IMR-90 (cell line): Measurements from ENCODE around the gene GLRX5. TPM values are rescaled to one million over a fixed set of nuclear protein-coding genes. Genes with fewer than 3 reads are reported as not detected.

Source experiments
- ATAC-seq: fragments of 200-7000 bp; cut with Tn5 transposase; 2 replicates; pipeline ENCODE4 v1.9.1; 2020; ENCODE audit warnings: low read depth, mild to moderate bottlenecking, moderate library complexity
- BruUV-seq: library from RNA; stranded (reverse); fragments of 400-500 nt; replicated peaks from 2 replicates; lab custom pipeline; 2021; lab: Mats Ljungman, UMichigan
- CTCF ChIA-PET: fragments of 300-600 bp; formaldehyde crosslinking; extraction: SDS; loops from one replicate; lab custom pipeline; 2021; ENCODE audit warnings: antibody characterized with exemption; lab: Yijun Ruan, JAX
- POLR2A ChIA-PET: fragments of 300-600 bp; sonication (Branson Sonifier 250); formaldehyde crosslinking; loops from one replicate; lab custom pipeline; 2022; ENCODE audit warnings: antibody characterized with exemption; ENCODE audit not compliant: unreplicated experiment; lab: Charles Lee
- DNase-seq: peaks from one replicate; pipeline ENCODE4 v3.0.0; 2013
- H2AFZ ChIP-seq: replicated peaks from 2 replicates; pipeline ENCODE3; 2013; ENCODE audit warnings: low read length, mild to moderate bottlenecking; ENCODE audit not compliant: poor library complexity
- H2AK5ac ChIP-seq: 2 replicates; pipeline ENCODE4 v1.6.1; 2013; ENCODE audit warnings: low read depth, low read length, inconsistent platforms
- H2AK9ac ChIP-seq: replicated peaks from 2 replicates; pipeline ENCODE3; 2013; ENCODE audit warnings: mild to moderate bottlenecking, low read depth, low read length, moderate library complexity; ENCODE audit not compliant: poor library complexity
- H2BK120ac ChIP-seq: 2 replicates; pipeline ENCODE4 v1.6.1; 2013; ENCODE audit warnings: low read depth, low read length, inconsistent platforms
- H2BK15ac ChIP-seq: 3 replicates; pipeline ENCODE4 v1.6.1; 2013; ENCODE audit warnings: low read depth, low read length, inconsistent platforms
- H2BK20ac ChIP-seq: 2 replicates; pipeline ENCODE4 v1.6.1; 2013; ENCODE audit warnings: low read depth, mild to moderate bottlenecking, inconsistent platforms, low read length, moderate library complexity
- H2BK5ac ChIP-seq: 2 replicates; pipeline ENCODE4 v1.6.1; 2013; ENCODE audit warnings: mild to moderate bottlenecking, low read depth, low read length, inconsistent platforms; ENCODE audit not compliant: poor library complexity, severe bottlenecking
- H3K14ac ChIP-seq: replicated peaks from 2 replicates; pipeline ENCODE4 v1.6.1; 2013; ENCODE audit warnings: low read depth, low read length, inconsistent platforms
- H3K18ac ChIP-seq: 2 replicates; pipeline ENCODE4 v1.6.1; 2013; ENCODE audit warnings: low read depth, low read length, control low read depth
- H3K23ac ChIP-seq: 2 replicates; pipeline ENCODE4 v1.6.1; 2013; ENCODE audit warnings: low read depth, low read length, inconsistent platforms
- H3K27ac ChIP-seq: 2 replicates; pipeline ENCODE4 v1.5.1; 2013; ENCODE audit warnings: mild to moderate bottlenecking, control low read depth, low read length; ENCODE audit not compliant: insufficient read depth
- H3K27me3 ChIP-seq: 2 replicates; pipeline ENCODE4 v1.6.1; 2013; ENCODE audit warnings: low read length; ENCODE audit not compliant: control insufficient read depth, insufficient read depth
- H3K36me3 ChIP-seq: 2 replicates; pipeline ENCODE4 v1.6.1; 2013; ENCODE audit warnings: low read length, mixed read lengths; ENCODE audit not compliant: control insufficient read depth, insufficient read depth
- H3K4ac ChIP-seq: 2 replicates; pipeline ENCODE4 v1.6.1; 2013; ENCODE audit warnings: low read depth, low read length, inconsistent platforms
- H3K4me1 ChIP-seq: 2 replicates; pipeline ENCODE4 v1.6.1; 2013; ENCODE audit warnings: low read length, mixed read lengths; ENCODE audit not compliant: control insufficient read depth, insufficient read depth
- H3K4me2 ChIP-seq: 2 replicates; pipeline ENCODE4 v1.6.1; 2013; ENCODE audit warnings: low read depth, mild to moderate bottlenecking, control low read depth, low read length, moderate library complexity
- H3K4me3 ChIP-seq: 2 replicates; pipeline ENCODE4 v1.5.1; 2013; ENCODE audit warnings: low read depth, mild to moderate bottlenecking, control low read depth, low read length, moderate library complexity; ENCODE audit not compliant: insufficient read depth
- H3K56ac ChIP-seq: 2 replicates; pipeline ENCODE4 v1.6.1; 2013; ENCODE audit warnings: low read length, inconsistent platforms; ENCODE audit not compliant: insufficient read depth; ENCODE audit errors: extremely low read depth
- H3K79me1 ChIP-seq, 2 experiments: 2 replicates each; pipeline ENCODE4 v1.6.1; 2013; ENCODE audit warnings: low read length in 2 of 2, inconsistent platforms in 1 of 2, low read depth in 1 of 2
- H3K9ac ChIP-seq: 2 replicates; pipeline ENCODE4 v1.6.1; 2013; ENCODE audit warnings: low read depth, low read length, control low read depth
- H3K9me1 ChIP-seq: 2 replicates; pipeline ENCODE4 v1.6.1; 2013; ENCODE audit warnings: low read length, inconsistent platforms; ENCODE audit not compliant: insufficient read depth
- H3K9me3 ChIP-seq: 2 replicates; pipeline ENCODE4 v1.6.1; 2013; ENCODE audit warnings: low read length; ENCODE audit not compliant: control insufficient read depth, insufficient read depth
- H4K20me1 ChIP-seq: 2 replicates; pipeline ENCODE4 v1.6.1; 2013; ENCODE audit warnings: low read length, inconsistent platforms; ENCODE audit not compliant: insufficient read depth
- H4K5ac ChIP-seq: 2 replicates; pipeline ENCODE4 v1.6.1; 2013; ENCODE audit warnings: mild to moderate bottlenecking, low read depth, low read length, control low read depth
- H4K8ac ChIP-seq, 2 experiments: 2 replicates each; pipeline ENCODE4 v1.6.1; 2013; ENCODE audit warnings: low read depth in 2 of 2, low read length in 2 of 2, control low read depth in 1 of 2, inconsistent platforms in 1 of 2
- H4K91ac ChIP-seq: 2 replicates; pipeline ENCODE4 v1.6.1; 2013; ENCODE audit warnings: low read depth, low read length, inconsistent platforms; ENCODE audit not compliant: insufficient read depth
- BHLHE40 ChIP-seq: fragments of 150-350 bp; IDR thresholded peaks from 2 replicates; pipeline ENCODE4 v1.6.1; 2016; ENCODE audit warnings: mild to moderate bottlenecking, low read depth, low read length
- CEBPB ChIP-seq: IDR thresholded peaks from 2 replicates; pipeline ENCODE4 v1.6.1; 2012; ENCODE audit warnings: low read depth, low read length, improper control_type of control experiment
- CHD1 ChIP-seq: IDR thresholded peaks from 2 replicates; pipeline ENCODE4 v1.6.1; 2012; ENCODE audit warnings: low read depth, low read length, improper control_type of control experiment
- CTCF ChIP-seq: conservative IDR thresholded peaks from 2 replicates; pipeline ENCODE4 v1.5.1; 2012; ENCODE audit warnings: mild to moderate bottlenecking, low read depth, low read length, improper control_type of control experiment
- ELK1 ChIP-seq: fragments of 150-350 bp; IDR thresholded peaks from 2 replicates; pipeline ENCODE4 v1.6.1; 2016; ENCODE audit warnings: low read depth, mild to moderate bottlenecking, low read length, moderate library complexity, borderline replicate concordance
- FOS ChIP-seq: fragments of 150-350 bp; IDR thresholded peaks from 2 replicates; pipeline ENCODE4 v1.6.1; 2016; ENCODE audit warnings: low read depth, low read length
- MAFK ChIP-seq: IDR thresholded peaks from 2 replicates; pipeline ENCODE4 v1.6.1; 2012; ENCODE audit warnings: low read depth, low read length, improper control_type of control experiment
- MAZ ChIP-seq: IDR thresholded peaks from 2 replicates; pipeline ENCODE4 v1.6.1; 2012; ENCODE audit warnings: low read depth, mild to moderate bottlenecking, low read length, improper control_type of control experiment, moderate library complexity, borderline replicate concordance
- MXI1 ChIP-seq: IDR thresholded peaks from 2 replicates; pipeline ENCODE4 v1.6.1; 2012; ENCODE audit warnings: low read depth, mild to moderate bottlenecking, low read length, moderate library complexity, borderline replicate concordance
- POLR2A ChIP-seq: IDR thresholded peaks from 2 replicates; pipeline ENCODE4 v1.6.1; 2012; ENCODE audit warnings: mild to moderate bottlenecking, low read depth, low read length
- RAD21 ChIP-seq: IDR thresholded peaks from 2 replicates; pipeline ENCODE4 v1.6.1; 2012; ENCODE audit warnings: low read length, improper control_type of control experiment
- RCOR1 ChIP-seq: IDR thresholded peaks from 2 replicates; pipeline ENCODE4 v1.6.1; 2012; ENCODE audit warnings: mild to moderate bottlenecking, low read length, improper control_type of control experiment; ENCODE audit not compliant: insufficient replicate concordance
- RFX5 ChIP-seq: IDR thresholded peaks from 2 replicates; pipeline ENCODE4 v1.8.0; 2012; ENCODE audit warnings: low read depth, mild to moderate bottlenecking, low read length, moderate library complexity
- SMC3 ChIP-seq: fragments of 150-350 bp; IDR thresholded peaks from 2 replicates; pipeline ENCODE4 v1.6.1; 2016; ENCODE audit warnings: low read depth, mild to moderate bottlenecking, antibody characterized with exemption, low read length, moderate library complexity
- WGBS, 2 experiments: methylation state at CpG; one replicate each; pipeline versions ENCODE4 v1.1.5 to v1.1.7; 2013; ENCODE audit warnings: missing lambda C conversion rate in 2 of 2; ENCODE audit not compliant: insufficient read length in 1 of 2; ENCODE audit errors: extremely low coverage in 2 of 2; 5-methylcytosine and 5-hydroxymethylcytosine counted together
- dilution Hi-C: fragments of 300-500 bp; cut with HindIII; formaldehyde crosslinking; loops from one replicate; pipeline ENCODE4 v1.14.3; 2018; ENCODE audit warnings: low sequenced_read_pairs; ENCODE audit not compliant: unreplicated experiment
- in situ Hi-C: fragments of 300-500 bp; cut with MboI; formaldehyde crosslinking; loops from 3 replicates; pipeline ENCODE4 v1.14.3; 2019; ENCODE audit warnings: low sequenced_read_pairs, inconsistent platforms, mixed read lengths
- intact Hi-C: fragments of 100-400 bp; cut with micrococcal nuclease; formaldehyde crosslinking; loops from 2 replicates; pipeline ENCODE4 v1.10.0; 2022
- polyA plus RNA-seq, 3 experiments: library from polyadenylated mRNA; depleted of rRNA; stranded (reverse); fragments of >200 nt; gene quantifications; 2 replicates each; pipeline ENCODE4 v1.2.3, GENCODE V29; 2012; ENCODE audit warnings: low replicate concordance in 1 of 3
- total RNA-seq: library from RNA; depleted of rRNA; stranded (reverse); fragments of >200 nt; gene quantifications from 2 replicates; pipeline ENCODE4 v1.2.3, GENCODE V29; 2012

GLRX5 gene
- total and polyA plus RNA-seq, 2 of the 4 experiments (the other 2 are of a cell fraction), result 32.4 to 40.4 TPM

GRCh38 chr14:95577870-95578269, 43.0 kb downstream of the GLRX5 start:
- no peaks in the 10 kb centered on the region for H3K36me3 ChIP-seq
- ATAC-seq (no peak), DNase-seq (no peak)
- dilution Hi-C loops (no loop called here), intact Hi-C loops (no loop called here), in situ Hi-C loops (no loop called here)
- no peak overlapping the region for H2BK120ac ChIP-seq
- H4K20me1 ChIP-seq, result no peaks in the 10 kb centered on the region
- H2BK20ac ChIP-seq, result no peak overlapping the region
- ChIA-PET CTCF (no interaction called here), POLR2A (no interaction called here)
- no peak overlapping the region for H2AK5ac ChIP-seq
- H3K56ac ChIP-seq, result no peak overlapping the region
- H3K27me3 ChIP-seq, result peaks cover 8% of the 10 kb centered on the region
- H2BK5ac ChIP-seq, result no peak overlapping the region
- no peak overlapping the region for H3K14ac ChIP-seq
- no peak overlapping the region for H3K9ac ChIP-seq
- H3K4me1 ChIP-seq, result no peaks in the 10 kb centered on the region
- no peak overlapping the region for H3K4ac ChIP-seq
- H2AFZ ChIP-seq, result no peak overlapping the region
- no peak overlapping the region for H4K5ac ChIP-seq
- no peak overlapping the region for H3K27ac ChIP-seq
- TF ChIP-seq MXI1 (no peak), FOS (no peak), RAD21 (no peak), RCOR1 (no peak), CHD1 (no peak), RFX5 (no peak), POLR2A (no peak), ELK1 (no peak), SMC3 (no peak), MAFK (no peak), CEBPB (no peak), BHLHE40 (no peak), MAZ (no peak), CTCF (no peak)
- H3K4me2 ChIP-seq, result no peak overlapping the region
- H2AK9ac ChIP-seq, result no peak overlapping the region
- no CpG with 5 or more reads among the region's 3 CpGs for WGBS, 2 experiments
- no peaks in the 10 kb centered on the region for H3K9me3 ChIP-seq
- no peak overlapping the region for H2BK15ac ChIP-seq
- no peak overlapping the region for H4K91ac ChIP-seq
- no TSS peak for BruUV-seq
- H4K8ac ChIP-seq, result no peak overlapping the region
- H3K9me1 ChIP-seq, result no peaks in the 10 kb centered on the region
- H3K18ac ChIP-seq, result no peak overlapping the region
- H3K79me1 ChIP-seq, result no peaks in the 10 kb centered on the region
- no peak overlapping the region for H3K4me3 ChIP-seq
- no peak overlapping the region for H3K23ac ChIP-seq
